Cardiac muscle cell (in vitro differentiated cells and primary cell): ENCODE results near the gene MAMLD1. TPM values are rescaled to one million over a fixed set of nuclear protein-coding genes. Genes with fewer than 3 reads are reported as not detected.

Experiments used
- DNase-seq, 2 donors: peaks; one replicate each; pipeline versions ENCODE4 v3.0.0 to v3.0.0-alpha.2; 2010 to 2017; ENCODE audit warnings: low read depth in 1 of 2, low spot score in 1 of 2
- H3K27ac ChIP-seq: fragments of 200-600 bp; sonication (generic); 2 replicates; pipeline ENCODE4 v1.5.1; 2016
- H3K27me3 ChIP-seq: fragments of 200-600 bp; sonication (generic); 2 replicates; pipeline ENCODE4 v1.6.0; 2016; ENCODE audit warnings: control low read depth
- H3K36me3 ChIP-seq: fragments of 200-600 bp; sonication (generic); 2 replicates; pipeline ENCODE4 v1.5.1; 2016; ENCODE audit warnings: control low read depth
- H3K4me1 ChIP-seq: fragments of 200-600 bp; sonication (generic); 2 replicates; pipeline ENCODE4 v1.8.1; 2017; ENCODE audit warnings: low read depth, mild to moderate bottlenecking, mixed run types
- H3K4me3 ChIP-seq: fragments of 200-600 bp; sonication (generic); 2 replicates; pipeline ENCODE4 v1.5.1; 2016; ENCODE audit warnings: mild to moderate bottlenecking
- H3K9me3 ChIP-seq: fragments of 200-600 bp; sonication (generic); 2 replicates; pipeline ENCODE4 v1.5.1; 2017; ENCODE audit warnings: low read depth, mild to moderate bottlenecking, control low read depth
- polyA plus RNA-seq: library from polyadenylated mRNA; unstranded; fragments of >200 nt; fragmentation: Nextera tagmentation; extraction: Ambion mirVana; gene quantifications from 2 replicates; pipeline ENCODE4 v1.2.1, GENCODE V29; 2016
- total RNA-seq: library from RNA; depleted of rRNA; stranded (reverse); fragments of >200 nt; gene quantifications from 2 replicates; pipeline ENCODE4 v1.2.3, GENCODE V29; 2016
- TF ChIP-seq, protein P1 (sequence below): IDR thresholded peaks from 2 replicates; pipeline ENCODE4 v1.5.1; 2012; ENCODE audit warnings: low read depth, mild to moderate bottlenecking, low read length

Gene MAMLD1
- total and polyA plus RNA-seq, 2 experiments from 2014 or later = 0.15 to 0.48 TPM

DNA sequence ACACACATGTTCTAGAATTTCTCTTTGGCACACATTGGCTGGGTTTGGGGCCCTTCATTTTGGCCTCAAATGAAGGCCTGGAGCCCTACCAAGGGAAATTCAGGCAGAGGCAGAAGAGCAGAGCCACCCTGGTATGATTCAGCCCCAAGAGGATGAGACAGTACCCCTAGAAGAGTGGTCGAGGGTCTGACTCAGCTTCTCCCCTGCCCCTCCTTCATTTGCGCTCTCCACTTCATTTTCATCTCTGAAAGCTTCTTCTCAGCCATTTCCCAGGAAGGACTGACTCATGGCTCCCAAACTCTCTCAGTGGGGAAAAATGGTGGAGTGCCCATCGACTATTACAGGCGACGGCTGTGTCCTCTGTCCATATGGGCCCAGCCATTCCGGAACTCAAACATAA lies 43.5 kb downstream of the MAMLD1 start:
- TF ChIP-seq, protein P1, sequence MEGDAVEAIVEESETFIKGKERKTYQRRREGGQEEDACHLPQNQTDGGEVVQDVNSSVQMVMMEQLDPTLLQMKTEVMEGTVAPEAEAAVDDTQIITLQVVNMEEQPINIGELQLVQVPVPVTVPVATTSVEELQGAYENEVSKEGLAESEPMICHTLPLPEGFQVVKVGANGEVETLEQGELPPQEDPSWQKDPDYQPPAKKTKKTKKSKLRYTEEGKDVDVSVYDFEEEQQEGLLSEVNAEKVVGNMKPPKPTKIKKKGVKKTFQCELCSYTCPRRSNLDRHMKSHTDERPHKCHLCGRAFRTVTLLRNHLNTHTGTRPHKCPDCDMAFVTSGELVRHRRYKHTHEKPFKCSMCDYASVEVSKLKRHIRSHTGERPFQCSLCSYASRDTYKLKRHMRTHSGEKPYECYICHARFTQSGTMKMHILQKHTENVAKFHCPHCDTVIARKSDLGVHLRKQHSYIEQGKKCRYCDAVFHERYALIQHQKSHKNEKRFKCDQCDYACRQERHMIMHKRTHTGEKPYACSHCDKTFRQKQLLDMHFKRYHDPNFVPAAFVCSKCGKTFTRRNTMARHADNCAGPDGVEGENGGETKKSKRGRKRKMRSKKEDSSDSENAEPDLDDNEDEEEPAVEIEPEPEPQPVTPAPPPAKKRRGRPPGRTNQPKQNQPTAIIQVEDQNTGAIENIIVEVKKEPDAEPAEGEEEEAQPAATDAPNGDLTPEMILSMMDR = no peak
- Histone ChIP-seq H3K9me3 (no peaks in the 10 kb centered on the region), H3K27ac (no peak overlapping the region), H3K4me3 (no peak overlapping the region), H3K27me3 (no peaks in the 10 kb centered on the region), H3K4me1 (no peaks in the 10 kb centered on the region), H3K36me3 (no peaks in the 10 kb centered on the region)
- no peak for DNase-seq

DNA sequence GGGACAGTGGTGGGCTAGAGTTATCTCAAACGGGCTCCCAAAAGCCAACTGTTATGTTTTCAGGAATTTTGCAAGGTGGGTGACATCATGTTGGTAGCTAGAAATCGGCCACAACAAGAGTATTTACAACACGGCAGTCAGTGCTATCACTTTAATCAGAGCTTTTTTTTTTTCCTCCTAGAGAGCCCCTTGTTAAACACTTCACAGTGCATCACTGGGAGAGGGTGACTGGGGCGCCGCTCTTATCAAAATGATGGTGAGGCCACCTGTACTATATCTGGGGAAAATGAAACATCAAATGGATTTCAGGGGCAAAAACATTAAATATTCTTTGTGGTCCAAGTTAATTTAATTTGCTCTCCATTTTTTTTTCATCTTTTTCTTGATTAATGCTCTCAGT lies 44.9 kb downstream of the MAMLD1 start:
- H3K36me3 ChIP-seq = no peaks in the 10 kb centered on the region
- no peaks in the 10 kb centered on the region for H3K4me1 ChIP-seq
- TF ChIP-seq, protein P1 = no peak

DNA sequence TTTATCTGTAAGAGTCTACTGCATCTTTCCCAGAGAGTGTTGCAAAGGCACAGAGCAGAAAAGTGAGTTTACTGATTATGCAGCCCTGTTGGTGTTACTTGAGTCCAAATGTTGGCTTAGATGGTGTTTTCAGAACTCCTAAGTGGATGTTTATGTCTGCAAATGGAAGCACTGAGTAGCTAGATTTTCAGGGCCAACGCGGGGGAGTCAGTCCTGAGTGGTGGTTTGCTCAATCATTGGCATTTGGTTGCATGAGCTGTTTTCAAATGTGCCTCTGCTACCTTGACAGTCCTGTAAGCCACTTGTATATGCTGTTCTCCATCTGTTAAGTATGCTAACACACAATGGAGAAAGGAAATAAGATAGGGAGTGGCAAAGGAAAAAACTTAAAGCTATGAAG lies 45.4 kb downstream of the MAMLD1 start:
- Histone ChIP-seq H3K27me3 (no peaks in the 10 kb centered on the region), H3K27ac (no peak overlapping the region), H3K4me1 (no peaks in the 10 kb centered on the region), H3K36me3 (no peaks in the 10 kb centered on the region), H3K9me3 (no peaks in the 10 kb centered on the region), H3K4me3 (no peak overlapping the region)
- TF ChIP-seq, protein P1 = no peak
- peak in 1 of 2 donors; percentile 12 for DNase-seq

More for the DNA sequence above, 44.9 kb downstream of the MAMLD1 start:
- no peak overlapping the region for H3K4me3 ChIP-seq
- no peaks in the 10 kb centered on the region for H3K27me3 ChIP-seq
- H3K9me3 ChIP-seq = no peaks in the 10 kb centered on the region
- no peak for DNase-seq
- no peak overlapping the region for H3K27ac ChIP-seq

DNA sequence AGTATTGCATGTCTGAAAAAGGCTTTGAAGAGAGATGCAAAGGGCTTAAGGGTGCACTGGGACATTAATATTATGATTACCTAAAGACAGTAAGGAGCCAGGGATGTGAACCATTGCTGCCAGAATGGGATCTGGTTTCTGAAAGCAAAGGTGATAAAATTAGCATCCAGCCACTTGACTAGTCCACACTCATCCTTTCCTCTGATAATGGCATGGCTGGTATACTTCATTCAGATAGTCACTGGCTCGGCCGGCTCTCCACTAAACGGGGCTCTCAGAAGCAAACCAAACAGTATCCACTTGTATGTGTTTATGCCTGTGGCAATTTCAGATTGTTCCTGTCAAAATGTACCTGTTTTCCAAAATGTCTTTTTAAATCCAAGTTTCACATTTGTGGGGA lies 46.4 kb downstream of the MAMLD1 start:
- H3K27ac ChIP-seq = no peak overlapping the region
- peak in 1 of 2 donors; percentile 23 for DNase-seq
- no peaks in the 10 kb centered on the region for H3K36me3 ChIP-seq
- H3K9me3 ChIP-seq = no peaks in the 10 kb centered on the region
- no peaks in the 10 kb centered on the region for H3K27me3 ChIP-seq
- H3K4me1 ChIP-seq = no peaks in the 10 kb centered on the region
- H3K4me3 ChIP-seq = no peak overlapping the region
- TF ChIP-seq, protein P1 = no peak

DNA sequence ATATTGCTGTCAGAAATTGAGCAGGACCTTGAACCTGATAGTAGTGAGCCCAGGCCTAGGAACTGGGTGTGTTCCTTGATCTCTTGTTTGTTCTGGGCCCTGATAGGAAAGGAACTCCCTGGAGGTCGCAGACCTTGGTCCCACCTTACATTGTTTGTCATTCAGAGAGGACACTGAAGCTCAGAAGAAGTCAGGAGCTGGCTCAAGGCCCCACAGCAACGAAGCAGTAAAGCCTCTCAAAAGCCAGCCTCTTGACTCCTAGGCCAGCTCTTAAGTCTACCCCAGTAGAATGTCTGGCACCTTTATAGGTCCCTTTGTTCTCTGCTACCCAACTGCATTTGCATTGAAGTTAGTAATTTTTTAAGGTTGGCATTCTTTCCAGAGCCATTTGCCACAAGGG lies 46.8 kb downstream of the MAMLD1 start:
- Histone ChIP-seq H3K27me3 (no peaks in the 10 kb centered on the region), H3K36me3 (no peaks in the 10 kb centered on the region), H3K9me3 (no peaks in the 10 kb centered on the region), H3K4me1 (no peaks in the 10 kb centered on the region), H3K27ac (no peak overlapping the region), H3K4me3 (no peak overlapping the region)
- DNase-seq = no peak
- TF ChIP-seq, protein P1 = no peak

DNA sequence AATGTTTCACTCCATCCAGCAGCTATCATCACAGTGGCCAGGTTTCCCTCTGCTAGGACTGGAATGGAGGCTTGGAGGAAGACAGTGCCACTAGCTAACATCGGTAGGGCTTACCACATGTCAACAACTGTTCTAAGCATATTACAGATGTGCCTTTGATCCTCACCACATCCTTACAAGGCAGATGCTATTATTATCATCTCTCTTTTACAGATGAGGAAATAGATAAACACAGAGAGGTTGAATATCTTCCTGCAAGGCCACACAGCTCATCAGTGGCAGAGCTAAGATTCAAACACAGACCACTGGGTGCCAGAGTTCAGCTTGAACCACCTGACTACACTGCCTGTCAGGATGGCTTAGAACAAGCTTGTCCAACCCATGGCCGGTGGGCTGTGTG lies 47.4 kb downstream of the MAMLD1 start:
- DNase-seq = no peak
- Histone ChIP-seq H3K36me3 (no peaks in the 10 kb centered on the region), H3K9me3 (no peaks in the 10 kb centered on the region), H3K4me1 (no peaks in the 10 kb centered on the region), H3K27me3 (no peaks in the 10 kb centered on the region), H3K27ac (no peak overlapping the region), H3K4me3 (no peak overlapping the region)
- TF ChIP-seq, protein P1 = no peak
